Ovary (tissue), 3 donors: ENCODE data around the gene CBLN2.

Experiments
- CTCF ChIP-seq, 3 donors: fragments of 450-650 bp in 2 of 3; fragments of 200-600 bp in 1 of 3; IDR thresholded peaks; one replicate each; pipeline versions ENCODE4 v1.5.1 to v1.8.0; 2016 to 2022; ENCODE audit warnings: antibody characterized with exemption in 3 of 3, mild to moderate bottlenecking in 1 of 3
- EP300 ChIP-seq: sonication (generic); formaldehyde crosslinking; IDR thresholded peaks from one replicate; pipeline ENCODE4 v1.6.1; 2017; ENCODE audit warnings: antibody characterized with exemption
- POLR2A ChIP-seq: fragments of 450-650 bp; IDR thresholded peaks from one replicate; pipeline ENCODE4 v1.6.1; 2017; ENCODE audit warnings: antibody characterized with exemption, mild to moderate bottlenecking, moderate library complexity
- donor health status: DM: no; HTN: no; CAD: no.

- TF ChIP-seq CTCF (IDR thresholded peaks at IDR 0.05) (no peak), POLR2A (no peak), EP300 (no peak)
Measured at GRCh38 chr18:72588360-72588759, 44.2 kb upstream of the CBLN2 start.
